Epithelial cell of proximal tubule (primary cell): ENCODE data around the gene GRK5. TPM values are rescaled to one million over a fixed set of nuclear protein-coding genes. Genes with fewer than 3 reads are reported as not detected.
"Not testable (repeated sequence)": the region's sequence is repeated elsewhere in the genome, so short reads cannot be mapped to it uniquely, and the experiment has no call there.

ENCODE experiments used
- DNase-seq: peaks from one replicate; pipeline ENCODE4 v3.0.0-alpha.2; 2011; ENCODE audit warnings: low read depth
- H3K4me3 ChIP-seq: 2 replicates; pipeline ENCODE4 v1.5.1; 2011; ENCODE audit warnings: low read depth, mild to moderate bottlenecking, low read length
- CTCF ChIP-seq: conservative IDR thresholded peaks from 2 replicates; pipeline ENCODE4 v1.5.1; 2012; ENCODE audit warnings: low read depth, mild to moderate bottlenecking, low read length
- total RNA-seq: library from RNA; depleted of rRNA; stranded (reverse); fragments of >200 nt; gene quantifications from 2 replicates; pipeline ENCODE4 v1.2.3, GENCODE V29; 2015

The GRK5 gene
- total RNA-seq, 1 donor from 2014 or later: 2.8 TPM

GRCh38 chr10:119272736-119273135 is 65.4 kb downstream of the GRK5 start:
- TF ChIP-seq CTCF: no peak
- DNase-seq: no peak
- no peak overlapping the region for H3K4me3 ChIP-seq

DNA sequence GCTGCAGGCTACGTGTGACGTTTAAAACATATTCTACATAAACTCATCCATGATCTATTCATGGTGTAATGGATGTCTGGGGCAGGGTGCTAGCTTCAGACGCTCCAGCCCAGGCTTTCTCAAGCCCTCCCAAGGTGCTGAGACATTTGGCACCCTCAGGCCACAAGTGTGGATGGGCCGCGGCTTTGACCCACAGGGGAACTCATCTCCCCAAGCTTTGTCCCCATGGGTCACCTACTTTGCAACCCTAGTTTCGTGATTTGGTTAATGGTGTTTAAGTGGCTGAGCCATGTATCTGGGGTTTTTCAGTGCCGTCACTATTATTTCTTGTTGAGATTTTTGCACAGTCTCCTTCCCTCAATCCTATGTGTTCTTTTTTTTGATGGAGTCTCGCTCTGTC is 66.0 kb downstream of the GRK5 start:
- no peak for TF ChIP-seq CTCF
- H3K4me3 ChIP-seq: no peak overlapping the region
- DNase-seq: no peak

DNA sequence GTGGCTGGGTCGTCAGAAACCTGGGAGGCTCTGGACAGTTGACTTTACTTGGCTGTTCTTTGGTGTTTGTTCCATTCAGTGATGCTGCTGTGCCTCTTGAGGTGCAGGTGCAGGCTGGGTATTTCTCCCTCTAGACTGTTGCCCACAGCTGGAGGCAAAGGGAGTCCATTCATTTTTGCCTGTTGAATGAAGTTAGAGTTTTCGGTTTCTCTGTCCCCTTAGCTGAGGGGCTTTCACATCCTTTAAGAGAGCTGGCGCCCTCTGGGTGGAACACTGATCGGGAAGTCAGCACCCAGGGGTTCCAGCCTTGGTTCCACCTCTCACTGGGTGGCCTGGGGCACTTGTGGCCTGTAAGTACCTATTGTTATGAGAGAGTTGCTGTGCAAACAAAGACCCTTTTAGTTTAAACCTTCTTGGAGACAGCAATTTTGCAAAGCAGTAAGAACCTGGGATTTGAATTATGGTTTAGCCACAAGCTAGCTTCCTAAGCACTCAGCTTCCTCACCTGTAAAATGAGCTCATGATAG is 67.2 kb downstream of the GRK5 start:
- no peak for TF ChIP-seq CTCF
- no peak overlapping the region for H3K4me3 ChIP-seq
- no peak for DNase-seq

DNA sequence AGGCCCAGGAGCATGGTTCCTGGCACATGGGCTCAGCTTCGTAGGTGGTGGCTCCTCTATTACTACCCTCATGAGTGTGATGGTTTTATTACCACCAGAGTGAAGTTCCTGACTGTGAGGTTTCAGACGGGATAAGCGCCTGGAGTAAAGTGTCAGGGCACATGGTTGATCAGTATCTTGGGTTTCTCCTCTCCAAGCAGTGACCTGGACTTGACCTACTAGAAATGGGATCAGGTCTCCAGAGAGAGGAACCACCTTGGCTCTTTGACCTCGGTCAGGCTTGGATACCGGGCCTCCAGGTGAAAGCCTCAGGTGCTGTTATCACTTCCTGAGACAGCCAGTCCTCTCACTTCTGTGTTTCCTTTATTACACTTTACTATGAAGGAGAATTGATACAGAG is 67.7 kb downstream of the GRK5 start:
- no peak overlapping the region for H3K4me3 ChIP-seq
- no peak for DNase-seq
- TF ChIP-seq CTCF: no peak

DNA sequence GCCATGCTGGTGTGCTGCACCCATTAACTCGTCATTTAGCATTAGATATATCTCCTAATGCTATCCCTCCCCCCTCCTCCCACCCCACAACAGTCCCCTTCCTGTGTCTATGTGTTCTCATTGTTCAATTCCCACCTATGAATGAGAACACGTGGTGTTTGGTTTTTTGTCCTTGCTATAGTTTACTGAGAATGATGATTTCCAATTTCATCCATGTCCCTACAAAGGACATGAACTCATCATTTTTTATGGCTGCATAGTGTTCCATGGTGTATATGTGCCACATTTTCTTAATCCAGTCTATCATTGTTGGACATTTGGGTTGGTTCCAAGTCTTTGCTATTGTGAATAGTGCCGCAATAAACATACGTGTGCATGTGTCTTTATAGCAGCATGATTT is 68.8 kb downstream of the GRK5 start:
- H3K4me3 ChIP-seq, DNase-seq: not testable (repeated sequence)

GRCh38 chr10:119278126-119278709 is 70.8 kb downstream of the GRK5 start:
- TF ChIP-seq CTCF: no peak
- no peak overlapping the region for H3K4me3 ChIP-seq
- DNase-seq: no peak

DNA sequence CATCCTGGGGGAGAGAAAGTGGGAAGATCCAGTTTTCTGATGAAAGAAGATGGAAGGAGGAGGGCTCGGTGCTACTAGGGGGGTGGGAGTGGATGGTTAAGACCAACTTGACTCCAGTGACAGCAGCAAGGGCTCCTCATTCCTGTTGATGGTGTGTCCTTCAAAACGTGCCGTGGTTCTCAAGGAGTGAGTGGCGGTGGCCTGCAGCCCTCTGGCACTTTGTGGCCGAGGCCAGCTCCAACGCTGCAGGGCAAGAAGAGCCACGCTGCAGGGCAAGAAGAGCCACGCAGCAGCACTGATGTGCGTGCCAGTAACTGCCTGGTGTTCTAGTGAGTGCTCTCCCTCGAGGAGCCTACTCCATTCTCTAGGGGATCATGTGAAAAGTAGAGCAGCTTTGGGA is 72.1 kb downstream of the GRK5 start:
- no peak overlapping the region for H3K4me3 ChIP-seq
- no peak for DNase-seq
- TF ChIP-seq CTCF: no peak
